ENCODE measurements around the gene COPS8.

The COPS8 gene

DNA sequence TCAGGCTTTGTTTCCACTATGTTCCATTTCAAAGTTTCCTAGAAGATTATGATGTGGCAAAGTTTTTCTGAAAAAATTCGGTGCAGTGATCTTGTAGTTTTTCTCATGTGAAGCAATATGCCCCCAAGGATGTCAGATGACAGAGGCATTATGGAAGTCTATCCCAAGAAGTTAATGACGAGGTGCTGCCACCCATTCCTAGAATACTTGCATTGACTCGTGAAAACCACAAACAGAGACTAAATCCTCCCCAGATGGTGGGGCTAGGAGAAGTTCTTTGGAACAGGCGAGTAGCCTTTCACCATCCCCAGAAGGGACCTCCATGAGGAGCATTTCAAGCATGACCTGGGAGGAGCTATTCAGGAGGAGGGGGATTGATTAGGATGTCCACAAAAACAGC is 40.2 kb upstream of the COPS8 start:
- Histone ChIP-seq H3K9me3 (ENCODE audit: insufficient read depth, low read length) (peaks cover 41% of the 10 kb centered on the region), H3K36me3 (ENCODE audit: insufficient read depth, insufficient read length, low read length) (no peaks in the 10 kb centered on the region), H3K27me3 (ENCODE audit: insufficient read depth, insufficient read length) (no peaks in the 10 kb centered on the region), H3K4me3 (ENCODE audit: insufficient read length, low read depth) (no peak overlapping the region), H3K9ac (ENCODE audit: insufficient read length, low read depth) (no peak overlapping the region), H3K4me1 (ENCODE audit: insufficient read depth, insufficient read length) (peaks cover 3% of the 10 kb centered on the region)
- no peak for TF ChIP-seq ZNF274 (IDR thresholded peaks at IDR 0.05; ENCODE audit: low read depth, low read length)
- no peak for TF ChIP-seq SUZ12 (IDR thresholded peaks at IDR 0.05; ENCODE audit: extremely low read depth, insufficient read depth, insufficient read length)
- no peak for TF ChIP-seq YY1 (IDR thresholded peaks at IDR 0.05; ENCODE audit: insufficient read depth, insufficient read length)
- no peak for DNase-seq (ENCODE audit: low read depth, low spot score)

DNA sequence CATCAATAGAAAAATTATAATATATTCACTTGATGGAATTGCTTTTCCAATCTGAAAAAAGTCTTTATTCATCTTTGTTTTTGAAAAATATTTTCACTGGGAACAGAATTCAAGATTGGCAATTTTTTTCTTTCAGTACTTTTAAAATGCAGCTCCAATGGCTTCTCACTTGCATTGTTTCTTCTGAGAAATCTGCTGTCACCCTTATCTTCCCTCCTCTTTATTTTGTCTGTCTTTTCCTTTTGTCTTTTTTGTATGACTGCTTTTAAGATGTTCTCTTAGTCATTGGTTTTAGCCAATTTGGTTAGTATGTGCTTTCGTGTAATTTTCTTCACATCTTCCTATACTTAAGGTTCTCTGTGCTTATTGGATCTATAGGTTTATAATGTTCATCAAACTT is 37.1 kb upstream of the COPS8 start:
- no peaks in the 10 kb centered on the region for H3K36me3 ChIP-seq (ENCODE audit: insufficient read depth, insufficient read length, low read length)
- no peak for DNase-seq (ENCODE audit: low read depth, low spot score)
- TF ChIP-seq SUZ12 (IDR thresholded peaks at IDR 0.05; ENCODE audit: extremely low read depth, insufficient read depth, insufficient read length): no peak
- no peak for TF ChIP-seq ZNF274 (IDR thresholded peaks at IDR 0.05; ENCODE audit: low read depth, low read length)
- TF ChIP-seq YY1 (IDR thresholded peaks at IDR 0.05; ENCODE audit: insufficient read depth, insufficient read length): no peak
- no peaks in the 10 kb centered on the region for H3K27me3 ChIP-seq (ENCODE audit: insufficient read depth, insufficient read length)
- H3K9me3 ChIP-seq (ENCODE audit: insufficient read depth, low read length): peaks cover 41% of the 10 kb centered on the region
- no peak overlapping the region for H3K4me3 ChIP-seq (ENCODE audit: insufficient read length, low read depth)
- no peaks in the 10 kb centered on the region for H3K4me1 ChIP-seq (ENCODE audit: insufficient read depth, insufficient read length)
- no peak overlapping the region for H3K9ac ChIP-seq (ENCODE audit: insufficient read length, low read depth)

DNA sequence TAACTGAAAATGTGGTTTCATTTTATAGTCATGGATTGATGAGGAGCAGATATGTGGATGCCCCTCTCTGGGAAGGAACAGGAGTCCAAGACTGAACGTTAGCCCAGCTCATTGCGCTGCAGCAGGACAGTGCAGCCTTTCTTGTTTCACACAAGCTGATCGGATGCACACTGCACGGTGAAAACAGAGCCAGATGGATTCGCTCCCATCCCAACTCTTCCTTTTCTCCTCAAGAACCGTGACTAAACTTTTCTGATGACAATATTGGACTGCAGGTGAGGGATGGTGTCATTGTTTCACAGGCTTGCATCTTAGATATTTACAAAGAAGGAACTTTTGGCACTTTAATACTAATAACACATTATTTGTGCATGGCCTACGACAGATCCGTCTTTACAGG is 33.8 kb upstream of the COPS8 start:
- Histone ChIP-seq H3K4me1 (ENCODE audit: insufficient read depth, insufficient read length) (peaks cover 4% of the 10 kb centered on the region), H3K9me3 (ENCODE audit: insufficient read depth, low read length) (peaks cover 35% of the 10 kb centered on the region), H3K36me3 (ENCODE audit: insufficient read depth, insufficient read length, low read length) (no peaks in the 10 kb centered on the region), H3K27me3 (ENCODE audit: insufficient read depth, insufficient read length) (no peaks in the 10 kb centered on the region), H3K9ac (ENCODE audit: insufficient read length, low read depth) (no peak overlapping the region), H3K4me3 (ENCODE audit: insufficient read length, low read depth) (no peak overlapping the region)
- TF ChIP-seq SUZ12 (IDR thresholded peaks at IDR 0.05; ENCODE audit: extremely low read depth, insufficient read depth, insufficient read length) (no peak), ZNF274 (IDR thresholded peaks at IDR 0.05; ENCODE audit: low read depth, low read length) (no peak), YY1 (IDR thresholded peaks at IDR 0.05; ENCODE audit: insufficient read depth, insufficient read length) (no peak)
- DNase-seq (ENCODE audit: low read depth, low spot score): no peak

DNA sequence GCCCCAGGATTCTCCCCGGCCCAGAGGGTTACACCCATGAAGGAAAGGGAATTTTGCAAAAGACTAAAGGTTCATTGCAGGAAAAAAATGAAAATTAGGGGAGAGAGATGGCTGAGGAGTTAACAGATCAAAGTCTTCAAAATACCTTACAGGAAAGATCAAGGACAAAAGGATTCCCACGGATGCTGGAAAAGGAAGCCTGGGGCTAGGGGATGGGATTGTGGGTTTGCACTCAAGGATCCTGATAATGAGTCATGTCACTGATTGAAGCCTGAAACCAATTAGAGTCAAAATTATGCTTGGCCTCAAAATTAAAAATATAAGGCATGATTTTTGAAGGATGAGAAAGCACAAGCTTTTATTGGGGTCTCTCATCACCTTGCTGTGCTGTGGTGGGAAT is 32.6 kb upstream of the COPS8 start:
- Histone ChIP-seq H3K27me3 (ENCODE audit: insufficient read depth, insufficient read length) (no peaks in the 10 kb centered on the region), H3K4me3 (ENCODE audit: insufficient read length, low read depth) (no peak overlapping the region), H3K4me1 (ENCODE audit: insufficient read depth, insufficient read length) (peaks cover 5% of the 10 kb centered on the region), H3K36me3 (ENCODE audit: insufficient read depth, insufficient read length, low read length) (no peaks in the 10 kb centered on the region), H3K9me3 (ENCODE audit: insufficient read depth, low read length) (peaks cover 23% of the 10 kb centered on the region), H3K9ac (ENCODE audit: insufficient read length, low read depth) (no peak overlapping the region)
- no peak for TF ChIP-seq ZNF274 (IDR thresholded peaks at IDR 0.05; ENCODE audit: low read depth, low read length)
- no peak for TF ChIP-seq YY1 (IDR thresholded peaks at IDR 0.05; ENCODE audit: insufficient read depth, insufficient read length)
- TF ChIP-seq SUZ12 (IDR thresholded peaks at IDR 0.05; ENCODE audit: extremely low read depth, insufficient read depth, insufficient read length): no peak
- DNase-seq (ENCODE audit: low read depth, low spot score): no peak

DNA sequence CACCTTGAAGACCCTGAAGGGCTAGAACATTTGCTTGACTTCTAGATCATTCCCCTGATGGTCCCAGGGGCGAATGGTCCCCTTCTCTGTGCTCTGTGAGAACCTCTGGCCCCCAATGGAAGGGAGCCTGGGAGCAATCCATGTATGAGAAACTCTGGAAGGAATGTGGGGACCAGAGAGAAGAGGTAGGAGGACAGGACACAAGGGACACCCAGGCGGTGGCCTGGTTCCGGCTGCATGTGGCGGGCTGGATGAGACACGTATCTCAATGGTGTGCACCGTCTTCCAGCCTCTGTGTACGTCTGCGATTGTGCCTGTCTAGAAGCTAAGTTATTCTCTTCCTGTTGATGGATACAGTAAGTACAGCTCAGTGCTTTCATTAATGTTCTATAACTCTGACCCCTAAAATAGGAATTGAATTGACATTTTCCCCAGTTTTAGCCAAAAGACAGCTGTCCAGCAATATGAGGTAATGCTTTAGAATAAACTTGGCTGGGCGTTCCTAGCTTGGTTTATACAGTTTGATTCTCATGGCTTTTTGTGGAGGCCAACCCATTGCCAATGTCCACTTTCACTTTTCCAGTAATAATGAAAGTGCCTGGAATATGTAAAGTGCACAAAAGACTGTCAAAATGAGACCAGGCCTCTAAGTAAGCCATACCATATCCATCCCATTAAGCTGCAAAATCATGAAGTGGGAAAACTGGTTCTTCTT is 30.1 kb upstream of the COPS8 start:
- no peaks in the 10 kb centered on the region for H3K36me3 ChIP-seq (ENCODE audit: insufficient read depth, insufficient read length, low read length)
- no peak for TF ChIP-seq SUZ12 (IDR thresholded peaks at IDR 0.05; ENCODE audit: extremely low read depth, insufficient read depth, insufficient read length)
- no peak for TF ChIP-seq YY1 (IDR thresholded peaks at IDR 0.05; ENCODE audit: insufficient read depth, insufficient read length)
- TF ChIP-seq ZNF274 (IDR thresholded peaks at IDR 0.05; ENCODE audit: low read depth, low read length): no peak
- peaks cover 10% of the 10 kb centered on the region for H3K4me1 ChIP-seq (ENCODE audit: insufficient read depth, insufficient read length)
- H3K4me3 ChIP-seq (ENCODE audit: insufficient read length, low read depth): no peak overlapping the region
- H3K9ac ChIP-seq (ENCODE audit: insufficient read length, low read depth): no peak overlapping the region
- no peak for DNase-seq (ENCODE audit: low read depth, low spot score)
- no peaks in the 10 kb centered on the region for H3K9me3 ChIP-seq (ENCODE audit: insufficient read depth, low read length)
- no peaks in the 10 kb centered on the region for H3K27me3 ChIP-seq (ENCODE audit: insufficient read depth, insufficient read length)

DNA sequence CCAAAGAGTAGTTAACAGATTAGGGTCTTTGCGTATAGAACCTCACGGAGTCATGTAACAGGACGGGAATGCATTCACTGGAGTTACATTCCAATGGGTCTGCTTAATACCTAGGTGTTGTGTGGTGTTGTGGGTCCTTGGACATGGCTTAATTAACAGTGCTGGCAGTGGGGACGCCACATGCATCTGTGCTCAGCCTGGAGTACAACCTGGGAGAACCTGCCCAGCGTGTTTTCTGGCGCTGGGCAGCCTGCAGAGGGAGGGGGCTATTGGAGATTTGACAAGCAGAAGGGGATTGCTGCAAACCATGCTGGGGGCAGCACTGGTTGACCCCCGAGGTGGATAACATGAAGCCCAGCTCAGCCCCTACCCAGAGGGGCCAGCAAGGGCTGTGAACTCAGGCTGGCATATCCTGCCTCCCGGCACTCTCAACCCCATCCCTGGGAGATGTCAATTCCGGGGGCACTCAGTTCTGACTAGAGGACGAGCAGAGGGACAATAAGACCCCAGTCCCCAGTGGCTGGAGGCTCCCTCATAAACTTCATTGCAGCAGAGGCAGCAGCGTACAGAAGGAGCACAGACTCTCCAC is 29.3 kb upstream of the COPS8 start:
- Histone ChIP-seq H3K4me3 (ENCODE audit: insufficient read length, low read depth) (no peak overlapping the region), H3K27me3 (ENCODE audit: insufficient read depth, insufficient read length) (no peaks in the 10 kb centered on the region), H3K9me3 (ENCODE audit: insufficient read depth, low read length) (no peaks in the 10 kb centered on the region), H3K36me3 (ENCODE audit: insufficient read depth, insufficient read length, low read length) (no peaks in the 10 kb centered on the region), H3K9ac (ENCODE audit: insufficient read length, low read depth) (no peak overlapping the region), H3K4me1 (ENCODE audit: insufficient read depth, insufficient read length) (peaks cover 14% of the 10 kb centered on the region)
- TF ChIP-seq ZNF274 (IDR thresholded peaks at IDR 0.05; ENCODE audit: low read depth, low read length) (no peak), YY1 (IDR thresholded peaks at IDR 0.05; ENCODE audit: insufficient read depth, insufficient read length) (no peak), SUZ12 (IDR thresholded peaks at IDR 0.05; ENCODE audit: extremely low read depth, insufficient read depth, insufficient read length) (no peak)
- no peak for DNase-seq (ENCODE audit: low read depth, low spot score)

DNA sequence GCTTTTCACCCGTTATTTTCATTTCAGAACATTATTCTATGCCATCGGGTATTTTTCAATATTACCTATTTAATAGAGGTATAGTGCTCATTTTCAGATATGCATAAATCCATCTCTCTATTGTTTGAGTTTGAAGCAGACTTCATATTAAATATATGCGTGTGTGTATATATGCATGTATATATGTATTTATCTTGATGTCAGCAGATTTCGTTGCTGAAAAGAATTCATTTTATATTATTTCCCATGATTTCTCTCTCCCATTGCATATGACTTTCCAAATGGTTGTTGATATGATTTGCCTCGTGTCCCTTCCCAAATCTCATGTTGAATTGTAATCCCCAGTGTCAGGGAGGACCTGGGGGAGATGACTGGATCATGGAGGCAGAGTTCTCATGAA is 28.6 kb upstream of the COPS8 start:
- H3K9ac ChIP-seq (ENCODE audit: insufficient read length, low read depth): no peak overlapping the region
- no peaks in the 10 kb centered on the region for H3K27me3 ChIP-seq (ENCODE audit: insufficient read depth, insufficient read length)
- H3K36me3 ChIP-seq (ENCODE audit: insufficient read depth, insufficient read length, low read length): no peaks in the 10 kb centered on the region
- no peak overlapping the region for H3K4me3 ChIP-seq (ENCODE audit: insufficient read length, low read depth)
- DNase-seq (ENCODE audit: low read depth, low spot score): no peak
- no peaks in the 10 kb centered on the region for H3K9me3 ChIP-seq (ENCODE audit: insufficient read depth, low read length)
- peaks cover 14% of the 10 kb centered on the region for H3K4me1 ChIP-seq (ENCODE audit: insufficient read depth, insufficient read length)
- TF ChIP-seq YY1 (IDR thresholded peaks at IDR 0.05; ENCODE audit: insufficient read depth, insufficient read length): no peak
- TF ChIP-seq SUZ12 (IDR thresholded peaks at IDR 0.05; ENCODE audit: extremely low read depth, insufficient read depth, insufficient read length): no peak
- TF ChIP-seq ZNF274 (IDR thresholded peaks at IDR 0.05; ENCODE audit: low read depth, low read length): no peak
